IPS DF 4.7 (cell line): Measurements from ENCODE around the gene SPTBN4.
"Not testable (repeated sequence)": the region's sequence is repeated elsewhere in the genome, so short reads cannot be mapped to it uniquely, and the experiment has no call there.

Experiments
- DNase-seq: peaks from one replicate; pipeline ENCODE4 v3.0.0-alpha.2; 2013; ENCODE audit warnings: low spot score; ENCODE audit errors: extremely low read depth

SPTBN4 gene

DNA sequence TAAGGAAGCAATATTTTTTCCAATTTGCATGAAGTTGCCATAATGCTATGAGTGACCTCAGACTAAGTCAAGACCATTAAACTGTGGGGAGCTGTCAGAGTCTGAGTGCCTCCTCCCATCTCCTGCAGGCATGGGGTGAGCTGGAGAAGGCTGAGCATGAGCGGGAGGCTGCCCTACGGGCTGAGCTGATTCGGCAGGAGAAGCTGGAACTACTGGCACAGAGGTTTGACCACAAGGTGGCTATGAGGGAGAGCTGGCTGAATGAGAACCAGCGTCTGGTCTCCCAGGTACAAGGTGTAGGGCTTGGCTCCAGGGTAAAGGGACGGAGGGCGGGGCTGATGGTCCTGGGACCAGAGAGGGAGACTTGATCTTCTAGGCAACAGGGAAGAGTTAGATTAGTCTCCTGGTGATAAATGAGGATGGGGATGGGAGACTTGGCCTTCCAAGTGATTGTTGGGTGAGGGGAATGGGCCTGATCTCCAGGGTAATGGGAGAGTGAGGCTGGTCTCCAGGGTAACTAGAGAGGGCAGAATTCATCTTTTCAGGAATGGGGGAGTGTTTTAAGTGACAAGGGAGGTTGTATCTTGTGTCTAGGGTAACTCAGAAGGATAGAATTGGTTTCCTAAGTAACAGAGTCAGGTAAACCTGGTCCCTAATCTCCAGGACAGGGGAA is 36.0 kb downstream of the SPTBN4 start:
- no peak for DNase-seq

DNA sequence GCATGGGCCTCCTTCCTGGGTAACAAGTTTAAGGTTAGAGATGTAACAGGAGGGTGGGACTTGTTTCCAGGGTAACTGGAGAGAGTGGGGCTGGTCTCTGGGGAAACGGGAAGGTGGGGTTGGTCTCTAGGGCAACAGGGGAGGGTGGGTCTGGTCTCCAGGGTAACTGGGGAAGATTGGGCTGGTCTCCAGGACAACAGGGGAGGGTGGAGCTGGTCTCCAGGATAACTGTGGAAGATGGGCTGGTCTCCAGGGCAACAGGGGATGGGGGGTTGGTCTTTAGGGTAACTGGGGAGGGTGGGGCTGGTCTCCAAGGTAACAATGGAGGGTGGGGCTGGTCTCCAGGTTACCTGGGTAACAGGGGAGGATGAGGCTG is 36.5 kb downstream of the SPTBN4 start:
- DNase-seq: no peak

GRCh38 chr19:40506099-40506498 is 39.3 kb downstream of the SPTBN4 start:
- no peak for DNase-seq

DNA sequence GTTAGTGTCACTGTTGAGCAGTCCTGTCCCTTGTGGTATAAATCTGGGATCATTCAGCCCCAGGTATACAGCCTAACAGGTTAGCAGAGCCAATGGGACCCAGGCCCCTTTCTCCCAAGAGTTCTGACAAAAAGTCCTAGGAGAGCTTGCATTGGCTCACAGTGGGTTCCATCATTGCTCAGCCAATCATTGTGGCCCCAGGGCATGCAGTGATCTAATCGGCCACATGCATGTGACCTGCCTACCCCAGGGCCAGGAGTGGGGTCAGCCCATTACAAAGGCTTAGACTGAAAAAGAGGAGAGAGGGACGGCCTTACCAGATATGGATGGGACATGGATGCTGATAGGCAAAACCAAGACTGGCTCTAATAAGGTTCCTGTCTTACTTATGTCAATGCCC is 41.1 kb downstream of the SPTBN4 start:
- no peak for DNase-seq

GRCh38 chr19:40508739-40509260 is 42.0 kb downstream of the SPTBN4 start:
- no peak for DNase-seq

DNA sequence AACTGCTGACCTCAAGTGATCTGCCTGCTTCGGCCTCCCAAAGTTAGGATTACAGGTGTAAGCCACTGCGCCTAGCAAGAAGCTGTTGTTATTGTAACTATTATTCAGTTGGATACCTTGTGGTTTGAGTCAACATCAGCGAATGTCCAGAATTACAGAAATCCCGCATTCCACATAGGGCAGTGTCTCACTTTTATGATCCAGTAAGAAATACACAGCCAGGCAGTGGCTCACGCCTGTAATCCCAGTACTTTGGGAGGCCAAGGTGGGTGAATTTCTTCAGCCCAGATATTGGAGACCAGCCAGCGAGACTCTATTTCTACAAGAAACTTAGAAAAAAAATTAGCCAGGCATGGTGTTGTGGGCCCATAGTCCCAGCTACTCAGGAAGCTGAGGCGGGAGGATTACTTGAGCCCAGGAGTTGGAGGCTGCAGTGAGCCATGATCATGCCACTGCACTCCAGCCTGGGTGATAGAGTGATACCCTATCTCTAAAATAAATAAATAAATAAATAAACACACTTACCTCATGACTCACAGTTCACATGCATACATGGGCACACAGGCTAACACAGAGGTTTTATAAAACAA is 43.8 kb downstream of the SPTBN4 start:
- no peak for DNase-seq

- no peak for DNase-seq
Measured at GRCh38 chr19:40511487-40511886, 44.7 kb downstream of the SPTBN4 start.

- DNase-seq: no peak
Measured at GRCh38 chr19:40512110-40512472, 45.3 kb downstream of the SPTBN4 start.

GRCh38 chr19:40512473-40513344 is 45.9 kb downstream of the SPTBN4 start:
- DNase-seq: no peak

GRCh38 chr19:40513345-40513678 is 46.5 kb downstream of the SPTBN4 start:
- DNase-seq: no peak

DNA sequence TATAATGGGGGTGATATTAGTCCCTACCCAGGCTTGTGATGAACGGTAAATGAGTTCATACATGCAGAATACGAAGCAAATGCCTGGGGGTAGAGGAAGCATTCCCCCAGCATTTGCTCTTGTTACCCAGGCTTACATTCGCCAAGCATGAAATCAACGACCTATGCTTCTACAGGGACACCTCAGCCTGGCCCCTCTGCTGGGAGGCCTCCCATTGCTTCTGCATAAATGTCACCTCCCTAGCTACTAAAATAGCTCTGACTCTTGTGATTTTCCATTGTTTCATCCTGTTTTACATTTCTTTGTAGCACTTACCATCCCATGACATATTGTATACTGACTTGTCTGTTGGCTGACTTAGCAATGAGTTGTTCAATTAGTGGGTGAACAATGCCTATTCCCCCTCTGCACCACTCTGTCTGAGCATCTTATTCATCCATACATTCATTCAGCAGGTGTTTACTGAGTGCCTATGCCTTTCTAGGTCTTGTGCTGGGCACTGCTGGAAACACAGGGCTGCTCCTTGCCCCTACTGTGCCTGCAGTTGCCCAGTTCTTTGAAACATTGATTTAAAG is 47.0 kb downstream of the SPTBN4 start:
- DNase-seq: no peak

DNA sequence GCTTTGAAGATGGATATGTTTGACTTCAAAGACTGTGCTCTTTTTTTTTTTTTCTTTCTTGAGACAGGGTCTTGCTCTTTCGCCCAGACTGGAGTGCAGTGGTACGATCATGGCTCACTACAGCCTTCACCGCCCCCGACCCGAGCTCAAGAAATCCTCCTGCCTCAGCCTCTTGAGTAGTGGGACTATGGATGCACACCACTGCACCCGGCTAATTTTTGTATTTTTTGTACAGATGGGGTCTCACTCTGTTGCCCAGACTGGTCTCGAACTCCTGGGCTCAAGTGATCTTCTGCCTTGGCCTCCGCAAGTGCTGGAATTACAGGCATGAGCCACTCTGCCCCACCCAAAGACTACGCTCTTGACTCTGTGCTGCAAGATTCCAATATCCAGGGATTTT is 50.4 kb downstream of the SPTBN4 start:
- DNase-seq: no peak

GRCh38 chr19:40519352-40520322 is 52.8 kb downstream of the SPTBN4 start:
- DNase-seq: no peak

DNA sequence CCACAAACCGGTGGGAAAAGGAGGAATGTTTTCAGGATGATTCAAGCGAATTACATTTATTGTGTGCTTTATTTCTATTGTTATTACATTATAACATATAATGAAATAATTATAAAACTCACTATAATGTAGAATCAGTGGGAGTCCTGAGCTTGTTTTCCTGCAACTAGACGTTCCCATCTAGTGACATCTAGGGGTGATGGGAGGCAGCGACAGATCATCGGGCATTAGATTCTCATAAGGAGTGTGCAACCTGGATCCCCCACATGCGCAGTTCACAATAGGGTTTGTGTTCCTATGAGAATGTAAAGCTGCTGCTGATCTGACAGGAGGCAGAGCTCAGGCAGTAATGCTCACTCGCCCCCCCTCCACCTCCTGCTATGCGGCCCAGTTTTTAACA is 54.5 kb downstream of the SPTBN4 start:
- DNase-seq: no peak

GRCh38 chr19:40521900-40522299 is 55.1 kb downstream of the SPTBN4 start:
- not testable (repeated sequence) for DNase-seq

GRCh38 chr19:40523322-40524047 is 56.7 kb downstream of the SPTBN4 start:
- DNase-seq: no peak

DNA sequence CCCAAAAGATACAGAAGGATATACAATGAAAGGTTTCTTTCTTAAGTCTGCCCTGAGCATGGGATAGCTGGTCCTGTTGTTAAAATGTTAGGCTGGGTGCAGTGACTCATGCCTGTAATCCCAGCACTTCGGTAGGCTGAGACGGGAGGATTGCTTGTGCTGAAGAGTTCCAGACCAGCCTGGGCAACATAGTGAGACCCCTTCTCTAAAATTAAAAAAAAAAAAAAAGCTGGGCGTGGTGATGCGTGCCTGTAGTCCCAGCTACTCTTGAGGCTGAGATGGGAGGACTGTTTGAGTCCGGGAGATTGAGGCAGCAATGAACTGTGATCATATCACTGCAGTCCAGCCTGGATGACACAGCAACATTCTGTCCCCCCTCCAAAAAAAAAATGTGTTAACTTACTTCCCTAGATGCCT is 57.3 kb downstream of the SPTBN4 start:
- DNase-seq: no peak

GRCh38 chr19:40524655-40525054 is 57.9 kb downstream of the SPTBN4 start:
- no peak for DNase-seq

GRCh38 chr19:40525234-40526051 is 58.6 kb downstream of the SPTBN4 start:
- DNase-seq: no peak
